T-cell (primary cell): Measurements from ENCODE around the gene CFAP251. TPM values are rescaled to one million over a fixed set of nuclear protein-coding genes. Genes with fewer than 3 reads are reported as not detected.

Experiments used
- ATAC-seq, 4 experiments: fragments of 200-7000 bp in 3 of 4; fragments of 150-1000 bp in 1 of 4; cut with Tn5 transposase; replicated peaks in 1 of 4; 1 replicate in 3 of 4; 2 replicates in 1 of 4; pipeline ENCODE4 v1.10.0; 2021; ENCODE audit warnings: moderate library complexity in 3 of 4, mild to moderate bottlenecking in 2 of 4, moderate number of reproducible peaks in 1 of 4
- CTCF ChIA-PET, 2 donors: fragments of 300-600 bp; sonication (Branson Sonifier 250); formaldehyde crosslinking; loops; one replicate each; lab custom pipeline; 2022; ENCODE audit warnings: antibody characterized with exemption in 2 of 2; lab: Charles Lee
- POLR2A ChIA-PET, 2 donors: fragments of 300-600 bp; sonication (Branson Sonifier 250); formaldehyde crosslinking; loops; one replicate each; lab custom pipeline; 2022; ENCODE audit warnings: antibody characterized with exemption in 2 of 2; lab: Charles Lee
- DNase-seq, 35 experiments: peaks; one replicate each; pipeline versions ENCODE4 v3.0.0 to v3.0.0-alpha.2; 2013 to 2023
- H3K27ac ChIP-seq: one replicate; pipeline ENCODE4 v1.5.1; 2013; ENCODE audit warnings: low read length
- H3K27me3 ChIP-seq, 2 experiments: replicated peaks in 1 of 2; 1 replicate in 1 of 2; 2 replicates in 1 of 2; pipeline versions ENCODE4 v1.6.1 to v1.7.0; 2013; ENCODE audit warnings: low read length in 1 of 2, mixed read lengths in 1 of 2; ENCODE audit not compliant: control insufficient read depth in 2 of 2, insufficient read depth in 2 of 2; ENCODE audit errors: extremely low read depth in 1 of 2
- H3K36me3 ChIP-seq, 2 donors: 1 replicate in 1 of 2; 2 replicates in 1 of 2; pipeline versions ENCODE4 v1.6.1 to v1.7.0; 2013; ENCODE audit warnings: low read length in 1 of 2; ENCODE audit not compliant: control insufficient read depth in 2 of 2, insufficient read depth in 1 of 2; ENCODE audit errors: extremely low read depth in 1 of 2
- H3K4me1 ChIP-seq, 2 experiments: 1 replicate in 1 of 2; 2 replicates in 1 of 2; pipeline versions ENCODE4 v1.6.1 to v1.7.0; 2013; ENCODE audit warnings: low read length in 2 of 2, mixed read lengths in 1 of 2; ENCODE audit not compliant: insufficient read depth in 2 of 2, control insufficient read depth in 1 of 2; ENCODE audit errors: extremely low read depth in 1 of 2
- H3K4me3 ChIP-seq, 2 donors: 1 replicate in 1 of 2; 2 replicates in 1 of 2; pipeline versions ENCODE4 v1.5.1 to v1.7.0; 2013; ENCODE audit warnings: mild to moderate bottlenecking in 2 of 2, low read length in 1 of 2, moderate library complexity in 1 of 2; ENCODE audit not compliant: control insufficient read depth in 1 of 2; ENCODE audit errors: extremely low read depth in 1 of 2
- H3K9me3 ChIP-seq: 2 replicates; pipeline ENCODE4 v1.7.0; 2013
- H3K27ac Mint-ChIP-seq, 2 donors: one replicate each; pipeline ENCODE4 v1.8.0; 2020 to 2021; ENCODE audit warnings: mild to moderate bottlenecking in 2 of 2, mixed read lengths in 2 of 2
- H3K27me3 Mint-ChIP-seq, 2 donors: one replicate each; pipeline ENCODE4 v1.8.0; 2021 to 2022; ENCODE audit warnings: mixed read lengths in 2 of 2
- H3K36me3 Mint-ChIP-seq: one replicate; pipeline ENCODE4 v1.8.0; 2021; ENCODE audit warnings: mixed read lengths
- H3K4me1 Mint-ChIP-seq, 3 donors: one replicate each; pipeline ENCODE4 v1.8.0; 2020 to 2022; ENCODE audit warnings: mixed read lengths in 3 of 3, mild to moderate bottlenecking in 1 of 3
- H3K4me3 Mint-ChIP-seq, 3 donors: one replicate each; pipeline ENCODE4 v1.8.0; 2020 to 2022; ENCODE audit warnings: mild to moderate bottlenecking in 3 of 3, mixed read lengths in 3 of 3, moderate library complexity in 3 of 3
- H3K9me3 Mint-ChIP-seq, 3 donors: one replicate each; pipeline ENCODE4 v1.8.0; 2020 to 2022; ENCODE audit warnings: mixed read lengths in 3 of 3
- WGBS: methylation state at CpG from one replicate; pipeline ENCODE4 v1.1.5; 2013; ENCODE audit warnings: missing lambda C conversion rate; ENCODE audit not compliant: insufficient coverage; 5-methylcytosine and 5-hydroxymethylcytosine counted together
- total RNA-seq, 35 experiments: library from RNA in 6 of 35; stranded (reverse) in 6 of 35; fragments of 120-200 nt in 1 of 35; gene quantifications; one replicate each; pipeline versions ENCODE4 v1.2.1 to v1.2.4 and lab custom pipeline; 2013 to 2026

The CFAP251 gene
- total RNA-seq, 5 donors from 2014 or later (not counting 1 experiment from before 2014, with no cell fraction given): 0.50 to 0.61 (median 0.57) TPM

GRCh38 chr12:122024132-122024785, 105.9 kb downstream of the CFAP251 start:
- no peak overlapping the region for H3K27ac ChIP-seq
- ChIA-PET CTCF (interaction anchor here in 1 of 2 donors (0.5 kb wide), 1 partner anchor 522 kb away, joined by 4 read pairs; no protein-coding TSS in a partner anchor), POLR2A (no interaction called here)
- DNase-seq (no peak), ATAC-seq (no peak)
- Mint-ChIP-seq H3K27me3 (peaks cover 0 to 20% of the 10 kb centered on the region in 2 donors), H3K4me3 (peak overlapping the region in 2 of 3 donors; percentile 37 to 82), H3K9me3 (no peaks in the 10 kb centered on the region), H3K27ac (no peak overlapping the region), H3K36me3 (no peaks in the 10 kb centered on the region), H3K4me1 (peaks cover 15 to 30% (median 26%) of the 10 kb centered on the region in 3 donors)
- no peaks in the 10 kb centered on the region for H3K36me3 ChIP-seq
- WGBS: 100% methylated on average over 6 of the region's 16 CpGs
- no peaks in the 10 kb centered on the region for H3K9me3 ChIP-seq
- H3K4me3 ChIP-seq: peak overlapping the region in 1 of 2 donors; percentile 92
- peaks cover 8 to 26% of the 10 kb centered on the region in 2 experiments for H3K4me1 ChIP-seq
- H3K27me3 ChIP-seq: peaks cover 0 to 43% of the 10 kb centered on the region in 2 experiments

- H3K36me3 ChIP-seq: peaks cover 0 to 3% of the 10 kb centered on the region in 2 donors
- H3K9me3 ChIP-seq: no peaks in the 10 kb centered on the region
- peaks cover 0 to 43% of the 10 kb centered on the region in 2 experiments for H3K27me3 ChIP-seq
- Mint-ChIP-seq H3K27me3 (peaks cover 0 to 13% of the 10 kb centered on the region in 2 donors), H3K36me3 (no peaks in the 10 kb centered on the region), H3K9me3 (no peaks in the 10 kb centered on the region), H3K4me3 (no peak overlapping the region), H3K27ac (no peak overlapping the region), H3K4me1 (peaks cover 15 to 25% (median 24%) of the 10 kb centered on the region in 3 donors)
- ChIA-PET CTCF (interaction anchor here (0.7 kb wide), 2 partner anchors 9 to 632 kb away, joined by 4 read pairs; no protein-coding TSS in a partner anchor), POLR2A (interaction anchor here (0.6 kb wide), 2 partner anchors 18 to 313 kb away, joined by 3 read pairs; no protein-coding TSS in a partner anchor)
- ATAC-seq (no peak), DNase-seq (peak in 2 of 35 experiments; percentile 14 to 16)
- 94% methylated on average over 5 of the region's 7 CpGs for WGBS
- H3K4me1 ChIP-seq: peaks cover 2 to 29% of the 10 kb centered on the region in 2 experiments
- H3K27ac ChIP-seq: no peak overlapping the region
- H3K4me3 ChIP-seq: no peak overlapping the region
These were observed 108.4 kb downstream of the CFAP251 start for GRCh38 chr12:122026706-122027333.

- peaks cover 15 to 21% (median 20%) of the 10 kb centered on the region in 3 donors for H3K4me1 Mint-ChIP-seq
- H3K27ac ChIP-seq: no peak overlapping the region
- CTCF ChIA-PET: interaction anchor here in 1 of 2 donors (1.1 kb wide), 1 partner anchor 110 kb away, joined by 4 read pairs; the partner anchor contains the start of gene CFAP251
- peaks cover 0 to 9% of the 10 kb centered on the region in 2 donors for H3K27me3 Mint-ChIP-seq
- no peaks in the 10 kb centered on the region for H3K9me3 ChIP-seq
- peaks cover 0 to 3% of the 10 kb centered on the region in 2 donors for H3K36me3 ChIP-seq
- no peak for DNase-seq
- peak overlapping the region in 1 of 2 donors; percentile 20 for H3K27ac Mint-ChIP-seq
- H3K4me1 ChIP-seq: peaks cover 2 to 22% of the 10 kb centered on the region in 2 experiments
- H3K27me3 ChIP-seq: peaks cover 0 to 42% of the 10 kb centered on the region in 2 experiments
- POLR2A ChIA-PET: interaction anchor here in 1 of 2 donors (0.6 kb wide), 1 partner anchor 152 kb away, joined by 3 read pairs; no protein-coding TSS in a partner anchor
- no peaks in the 10 kb centered on the region for H3K36me3 Mint-ChIP-seq
- 70% methylated on average over 7 of the region's 12 CpGs for WGBS
- no peak overlapping the region for H3K4me3 ChIP-seq
- no peak overlapping the region for H3K4me3 Mint-ChIP-seq
- H3K9me3 Mint-ChIP-seq: no peaks in the 10 kb centered on the region
- no peak for ATAC-seq
These were observed 109.9 kb downstream of the CFAP251 start for GRCh38 chr12:122028165-122028904.

DNA sequence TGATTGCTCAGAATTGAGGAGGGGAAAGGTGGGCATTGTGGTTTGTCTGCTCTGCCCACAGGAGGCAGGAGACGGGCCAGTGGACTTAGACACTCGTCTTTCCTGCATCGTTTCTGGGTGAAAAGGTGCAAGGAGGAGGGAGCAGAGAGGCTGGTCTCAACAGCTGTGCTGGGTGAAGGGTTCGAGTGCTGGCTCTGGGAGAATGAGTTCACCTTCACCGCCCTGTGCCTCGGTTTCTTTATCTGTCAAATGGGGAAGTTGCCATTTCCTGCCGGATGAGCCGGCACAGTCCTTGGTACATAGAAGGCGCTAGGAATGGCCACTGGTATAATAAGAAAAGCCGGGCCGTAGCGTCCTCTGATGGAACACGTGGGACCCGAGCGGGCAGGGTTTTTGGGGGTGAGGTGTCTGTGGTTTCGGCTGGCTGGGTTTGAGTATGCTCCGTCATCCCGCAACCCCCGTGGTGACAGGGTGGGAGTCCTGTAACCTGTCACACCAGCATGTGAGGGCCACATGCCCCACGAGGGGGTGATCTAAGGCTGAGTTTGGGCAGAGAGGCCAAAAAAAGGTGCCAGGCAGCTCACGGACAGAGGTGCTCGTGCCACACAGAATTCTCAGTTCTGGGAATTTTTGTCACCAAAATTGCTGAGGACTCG, 110.6 kb downstream of the CFAP251 start:
- Histone ChIP-seq H3K4me1 (peaks cover 2 to 16% of the 10 kb centered on the region in 2 experiments), H3K27ac (no peak overlapping the region), H3K27me3 (peaks cover 0 to 35% of the 10 kb centered on the region in 2 experiments), H3K36me3 (peaks cover 0 to 3% of the 10 kb centered on the region in 2 donors), H3K4me3 (no peak overlapping the region), H3K9me3 (no peaks in the 10 kb centered on the region)
- WGBS: 40% methylated on average over 23 of the region's 23 CpGs
- H3K36me3 Mint-ChIP-seq: no peaks in the 10 kb centered on the region
- CTCF ChIA-PET: no interaction called here
- ATAC-seq (peak in 1 of 4 experiments; percentile 33), DNase-seq (peak in 5 of 35 experiments; percentile 16 to 40 (median 28))
- H3K27me3 Mint-ChIP-seq: peaks cover 0 to 8% of the 10 kb centered on the region in 2 donors
- H3K4me3 Mint-ChIP-seq: no peak overlapping the region
- POLR2A ChIA-PET: interaction anchor here in 1 of 2 donors (0.6 kb wide), 1 partner anchor 151 kb away, joined by 3 read pairs; no protein-coding TSS in a partner anchor
- peaks cover 15 to 20% (median 19%) of the 10 kb centered on the region in 3 donors for H3K4me1 Mint-ChIP-seq
- H3K27ac Mint-ChIP-seq: no peak overlapping the region
- no peaks in the 10 kb centered on the region for H3K9me3 Mint-ChIP-seq

GRCh38 chr12:122029620-122030423, 111.4 kb downstream of the CFAP251 start:
- POLR2A ChIA-PET: no interaction called here
- no peaks in the 10 kb centered on the region for H3K9me3 ChIP-seq
- Mint-ChIP-seq H3K36me3 (no peaks in the 10 kb centered on the region), H3K27ac (peak overlapping the region in 1 of 2 donors; percentile 66), H3K4me3 (no peak overlapping the region), H3K9me3 (no peaks in the 10 kb centered on the region), H3K4me1 (peaks cover 15 to 20% (median 19%) of the 10 kb centered on the region in 3 donors), H3K27me3 (peaks cover 0 to 8% of the 10 kb centered on the region in 2 donors)
- peaks cover 0 to 16% of the 10 kb centered on the region in 2 experiments for H3K4me1 ChIP-seq
- ATAC-seq (no peak), DNase-seq (no peak)
- CTCF ChIA-PET: no interaction called here
- WGBS: 84% methylated on average over 25 of the region's 28 CpGs
- peaks cover 0 to 3% of the 10 kb centered on the region in 2 donors for H3K36me3 ChIP-seq
- H3K27ac ChIP-seq: no peak overlapping the region
- H3K27me3 ChIP-seq: peaks cover 0 to 32% of the 10 kb centered on the region in 2 experiments
- no peak overlapping the region for H3K4me3 ChIP-seq
